H1 (cell line): Measurements from ENCODE around the gene GLP1R. TPM values are rescaled to one million over a fixed set of nuclear protein-coding genes. Genes with fewer than 3 reads are reported as not detected.
A peak's percentile ranks its signal among the peaks of the same experiment; 100 is the strongest.

Source experiments
- CTCF ChIA-PET: fragments of 300-600 bp; sonication (Branson Sonifier 250); formaldehyde crosslinking; loops from one replicate; lab custom pipeline; 2021; ENCODE audit not compliant: partially characterized antibody; lab: Charles Lee
- POLR2A ChIA-PET: fragments of 300-600 bp; sonication (Branson Sonifier 250); formaldehyde crosslinking; loops from one replicate; lab custom pipeline; 2021; ENCODE audit warnings: inconsistent platforms; ENCODE audit not compliant: partially characterized antibody; lab: Charles Lee
- DNase-seq, 2 experiments: peaks; one replicate each; pipeline versions ENCODE4 v3.0.0 to v3.0.0-alpha.2; 2010 to 2022; ENCODE audit warnings: low spot score in 2 of 2, low read depth in 1 of 2, mixed read lengths in 1 of 2
- FAIRE-seq: peaks from 2 replicates; lab custom pipeline; 2011; peaks lifted over from hg19 to GRCh38; lab: Jason Lieb, UNC
- H2AFZ ChIP-seq: 2 replicates; pipeline ENCODE4 v1.8.1; 2012; ENCODE audit warnings: low read length, inconsistent platforms
- H2AK5ac ChIP-seq: 2 replicates; pipeline ENCODE4 v1.6.1; 2013; ENCODE audit warnings: low read depth, low read length
- H2BK120ac ChIP-seq: replicated peaks from 2 replicates; pipeline ENCODE3; 2013; ENCODE audit warnings: low read depth, low read length, inconsistent platforms
- H2BK12ac ChIP-seq: 2 replicates; pipeline ENCODE4 v1.6.1; 2013; ENCODE audit warnings: low read depth, low read length
- H2BK15ac ChIP-seq: 2 replicates; pipeline ENCODE4 v1.6.1; 2013; ENCODE audit warnings: low read length
- H2BK20ac ChIP-seq: 2 replicates; pipeline ENCODE4 v1.6.1; 2013; ENCODE audit warnings: low read length
- H2BK5ac ChIP-seq: 2 replicates; pipeline ENCODE4 v1.6.1; 2013; ENCODE audit warnings: low read depth, low read length
- H3K14ac ChIP-seq: 2 replicates; pipeline ENCODE4 v1.6.1; 2013; ENCODE audit warnings: inconsistent platforms; ENCODE audit not compliant: insufficient read length
- H3K18ac ChIP-seq: 2 replicates; pipeline ENCODE4 v1.6.1; 2013; ENCODE audit warnings: low read length; ENCODE audit errors: extremely low read depth
- H3K23ac ChIP-seq: 2 replicates; pipeline ENCODE4 v1.6.1; 2013; ENCODE audit warnings: inconsistent platforms; ENCODE audit not compliant: insufficient read length
- H3K23me2 ChIP-seq: 2 replicates; pipeline ENCODE4 v1.6.1; 2013; ENCODE audit warnings: low read depth, low read length
- H3K27ac ChIP-seq: 2 replicates; pipeline ENCODE4 v1.6.1; 2011; ENCODE audit warnings: low read depth, low read length, inconsistent platforms
- H3K27me3 ChIP-seq, 4 experiments: replicated peaks in 1 of 4; 1 replicate in 1 of 4; 2 replicates in 3 of 4; pipeline versions ENCODE4 v1.6.1 to v1.8.1; 2011 to 2013; ENCODE audit warnings: low read length in 3 of 4, mild to moderate bottlenecking in 3 of 4, inconsistent platforms in 2 of 4, mixed read lengths in 2 of 4, moderate library complexity in 1 of 4; ENCODE audit not compliant: control insufficient read depth in 3 of 4, insufficient read depth in 3 of 4; ENCODE audit errors: extremely low read depth in 1 of 4
- H3K36me3 ChIP-seq, 4 experiments: 2 replicates each; pipeline versions ENCODE4 v1.6.1 to v1.8.1; 2011 to 2013; ENCODE audit warnings: mild to moderate bottlenecking in 4 of 4, low read length in 3 of 4, moderate library complexity in 2 of 4, control low read depth in 1 of 4, inconsistent platforms in 1 of 4; ENCODE audit not compliant: insufficient read depth in 4 of 4, control insufficient read depth in 2 of 4
- H3K4ac ChIP-seq: replicated peaks from 2 replicates; pipeline ENCODE3; 2013; ENCODE audit warnings: low read length, low read depth, mixed read lengths, inconsistent platforms; ENCODE audit not compliant: insufficient read length
- H3K4me1 ChIP-seq, 4 experiments: replicated peaks in 1 of 4; 1 replicate in 1 of 4; 2 replicates in 3 of 4; pipeline versions ENCODE4 v1.6.1 to v1.8.1; 2011 to 2013; ENCODE audit warnings: low read length in 3 of 4, inconsistent platforms in 2 of 4, mixed read lengths in 1 of 4; ENCODE audit not compliant: insufficient read depth in 4 of 4, control insufficient read depth in 3 of 4
- H3K4me2 ChIP-seq, 2 experiments: 2 replicates each; pipeline versions ENCODE4 v1.6.1 to v1.8.1; 2011 to 2013; ENCODE audit warnings: low read depth in 2 of 2, low read length in 2 of 2, control low read depth in 1 of 2, inconsistent platforms in 1 of 2, mild to moderate bottlenecking in 1 of 2; ENCODE audit not compliant: insufficient read depth in 1 of 2
- H3K4me3 ChIP-seq, 4 experiments: fragments of 200-600, 300-600 bp in 1 of 4; sonication (generic), shearing (Covaris generic), sonication (Bioruptor Twin) in 1 of 4; 2 replicates each; pipeline versions ENCODE4 v1.5.1 to v1.8.1; 2011 to 2016; ENCODE audit warnings: low read length in 4 of 4, low read depth in 3 of 4, control low read depth in 2 of 4, inconsistent platforms in 2 of 4, mild to moderate bottlenecking in 2 of 4, mixed read lengths in 1 of 4, moderate library complexity in 1 of 4; ENCODE audit not compliant: insufficient read depth in 2 of 4; ENCODE audit errors: extremely low read depth in 1 of 4
- H3K56ac ChIP-seq: replicated peaks from 2 replicates; pipeline ENCODE3; 2013; ENCODE audit warnings: low read depth, mild to moderate bottlenecking, mixed read lengths, low read length, inconsistent platforms; ENCODE audit not compliant: insufficient read length
- H3K79me1 ChIP-seq: 2 replicates; pipeline ENCODE4 v1.6.1; 2013; ENCODE audit warnings: low read depth, low read length, control low read depth
- H3K79me2 ChIP-seq, 2 experiments: 2 replicates each; pipeline versions ENCODE4 v1.6.1 to v1.8.1; 2012 to 2013; ENCODE audit warnings: low read length in 2 of 2, mild to moderate bottlenecking in 2 of 2, inconsistent platforms in 1 of 2; ENCODE audit not compliant: insufficient read depth in 2 of 2, control insufficient read depth in 1 of 2
- H3K9ac ChIP-seq, 4 experiments: replicated peaks in 1 of 4; 1 replicate in 1 of 4; 2 replicates in 3 of 4; pipeline versions ENCODE4 v1.6.1 to v1.8.1; 2011 to 2013; ENCODE audit warnings: low read depth in 3 of 4, low read length in 3 of 4, control low read depth in 2 of 4, mild to moderate bottlenecking in 2 of 4, moderate library complexity in 2 of 4, inconsistent platforms in 1 of 4; ENCODE audit errors: extremely low read depth in 1 of 4
- H3K9me3 ChIP-seq, 2 experiments: 2 replicates each; pipeline versions ENCODE4 v1.6.1 to v1.8.1; 2012 to 2013; ENCODE audit warnings: mild to moderate bottlenecking in 2 of 2, moderate library complexity in 2 of 2, control low read depth in 1 of 2, inconsistent platforms in 1 of 2, low read depth in 1 of 2, low read length in 1 of 2, mixed read lengths in 1 of 2; ENCODE audit not compliant: insufficient read depth in 2 of 2
- H4K20me1 ChIP-seq, 2 experiments: replicated peaks in 1 of 2; 2 replicates each; pipeline versions ENCODE3 to v1.8.1; 2011 to 2013; ENCODE audit warnings: inconsistent platforms in 2 of 2, low read length in 2 of 2, mild to moderate bottlenecking in 1 of 2; ENCODE audit not compliant: insufficient read depth in 2 of 2, control insufficient read depth in 1 of 2
- H4K5ac ChIP-seq: 2 replicates; pipeline ENCODE4 v1.6.1; 2013; ENCODE audit warnings: low read length, low read depth, mixed read lengths, inconsistent platforms; ENCODE audit not compliant: insufficient read length
- H4K8ac ChIP-seq: 2 replicates; pipeline ENCODE4 v1.8.0; 2013; ENCODE audit warnings: mild to moderate bottlenecking, moderate library complexity, low read length, inconsistent platforms; ENCODE audit not compliant: insufficient read depth; ENCODE audit errors: extremely low read depth
- H4K91ac ChIP-seq: replicated peaks from 2 replicates; pipeline ENCODE3; 2013; ENCODE audit warnings: low read length, mixed read lengths, inconsistent platforms; ENCODE audit not compliant: insufficient read length
- CBX8 ChIP-seq: fragments of 300-800, 300-1000 bp; sonication (generic); IDR thresholded peaks from 2 replicates; pipeline ENCODE4 v1.7.1; 2016; ENCODE audit warnings: low read depth, low read length, borderline replicate concordance
- TBP ChIP-seq: IDR thresholded peaks from 2 replicates; pipeline ENCODE4 v1.6.1; 2011; ENCODE audit warnings: low read depth, low read length, improper control_type of control experiment
- WGBS, 2 experiments: shearing (Covaris generic) in 1 of 2; methylation state at CpG; one replicate each; pipeline versions ENCODE4 v1.1.6 to v1.1.7; 2013 to 2015; ENCODE audit warnings: low lambda C conversion rate in 2 of 2, mixed read lengths in 2 of 2, inconsistent platforms in 1 of 2, low coverage in 1 of 2, missing lambda C conversion rate in 1 of 2; ENCODE audit not compliant: insufficient replicate concordance in 2 of 2, insufficient coverage in 1 of 2, insufficient read length in 1 of 2; ENCODE audit errors: extremely low coverage in 1 of 2, missing lambda C conversion rate in 1 of 2; 5-methylcytosine and 5-hydroxymethylcytosine counted together
- polyA plus RNA-seq, 7 experiments: library from polyadenylated mRNA; depleted of rRNA in 3 of 7; stranded (reverse) in 5 of 7; unstranded in 2 of 7; fragments of >200 nt in 5 of 7; fragments of 200-250 nt in 2 of 7; gene quantifications; 1 replicate in 5 of 7; 2 replicates in 1 of 7; 4 replicates in 1 of 7; pipeline versions ENCODE4 v1.2.1 to v1.2.3, GENCODE V29; 2011 to 2013; ENCODE audit warnings: missing spikeins in 2 of 7, mixed read lengths in 2 of 7
- total RNA-seq: library from RNA; stranded (reverse); fragmentation: NEBNext Ultra II Directional; extraction: Animal tissue kit (Norgen Biotek cat#: 25700); gene quantifications from 2 replicates; pipeline ENCODE4 v1.2.1, GENCODE V29; 2021
- TF ChIP-seq, protein P1 (sequence below): IDR thresholded peaks from 2 replicates; pipeline ENCODE4 v1.6.1; 2012; ENCODE audit warnings: low read length, inconsistent platforms

Gene GLP1R
- total and polyA plus RNA-seq, 2 of the 8 experiments (the other 6 are each of a cell fraction or from before 2014, with no cell fraction given) = 2.6 to 2.7 TPM

DNA sequence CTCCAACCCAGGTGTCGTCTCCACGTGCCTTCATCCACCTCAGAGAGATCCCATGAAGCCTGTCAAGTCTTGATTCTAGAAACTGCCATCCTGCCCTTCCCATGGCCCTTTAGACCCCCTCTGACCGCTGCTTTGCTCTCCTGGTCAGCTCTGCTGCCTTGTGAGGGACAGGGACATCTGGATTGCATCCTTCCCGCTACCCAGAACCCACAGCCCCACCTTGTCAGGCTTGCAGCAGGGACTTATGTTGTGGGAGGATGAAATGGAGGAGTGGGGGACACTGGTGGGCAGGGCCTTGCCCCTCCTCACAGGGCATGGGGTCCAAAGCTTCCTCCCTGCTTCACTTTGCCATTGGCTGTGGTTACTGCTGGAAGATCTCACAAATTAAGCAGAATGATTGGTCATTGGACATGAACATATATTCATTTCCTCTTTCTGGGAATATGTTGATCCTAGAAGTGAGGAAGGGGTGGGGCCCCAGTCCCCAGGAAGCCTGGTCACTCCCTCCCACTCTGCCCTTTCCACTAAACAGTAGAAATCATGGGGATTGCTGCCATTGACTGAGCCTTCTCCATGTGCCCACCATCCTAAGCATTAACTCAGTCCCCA lies 4.5 kb downstream of the GLP1R start:
- TF ChIP-seq TBP (no peak), CBX8 (no peak)
- TF ChIP-seq, protein P1, sequence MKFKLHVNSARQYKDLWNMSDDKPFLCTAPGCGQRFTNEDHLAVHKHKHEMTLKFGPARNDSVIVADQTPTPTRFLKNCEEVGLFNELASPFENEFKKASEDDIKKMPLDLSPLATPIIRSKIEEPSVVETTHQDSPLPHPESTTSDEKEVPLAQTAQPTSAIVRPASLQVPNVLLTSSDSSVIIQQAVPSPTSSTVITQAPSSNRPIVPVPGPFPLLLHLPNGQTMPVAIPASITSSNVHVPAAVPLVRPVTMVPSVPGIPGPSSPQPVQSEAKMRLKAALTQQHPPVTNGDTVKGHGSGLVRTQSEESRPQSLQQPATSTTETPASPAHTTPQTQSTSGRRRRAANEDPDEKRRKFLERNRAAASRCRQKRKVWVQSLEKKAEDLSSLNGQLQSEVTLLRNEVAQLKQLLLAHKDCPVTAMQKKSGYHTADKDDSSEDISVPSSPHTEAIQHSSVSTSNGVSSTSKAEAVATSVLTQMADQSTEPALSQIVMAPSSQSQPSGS = no peak
- TF ChIP-seq, all 59 proteins: peak for 0
- no peak for DNase-seq
- H4K5ac ChIP-seq = no peak overlapping the region
- H3K36me3 ChIP-seq = no peaks in the 10 kb centered on the region
- ChIA-PET POLR2A (no interaction called here), CTCF (interaction anchor here (1.0 to 1.6 kb wide), 4 partner anchors 20 to 107 kb away, joined by 3 to 5 read pairs (median 3); no protein-coding TSS in a partner anchor)
- no peak overlapping the region for H3K9ac ChIP-seq
- H2BK15ac ChIP-seq = no peak overlapping the region
- H2AFZ ChIP-seq = no peak overlapping the region
- no peak overlapping the region; the same call in 1 of the 2 replicates for H3K18ac ChIP-seq
- no peak overlapping the region for H3K4me2 ChIP-seq
- 84% methylated on average over 4 of the region's 4 CpGs; no CpG with 5 or more reads in 1 of the 2 experiments for WGBS, 2 experiments
- H3K23ac ChIP-seq = no peak overlapping the region
- no peak overlapping the region for H3K27ac ChIP-seq
- no peaks in the 10 kb centered on the region for H3K79me2 ChIP-seq
- no peak overlapping the region for H2BK120ac ChIP-seq
- peaks cover 3 to 25% (median 20%) of the 10 kb centered on the region in 4 experiments for H3K27me3 ChIP-seq
- H2BK12ac ChIP-seq = no peak overlapping the region
- H4K91ac ChIP-seq = no peak overlapping the region
- no peak overlapping the region for H2BK20ac ChIP-seq
- peak overlapping the region; percentile 28; the same call in 1 of the 2 replicates for H4K8ac ChIP-seq
- H3K79me1 ChIP-seq = 0 out of 2 replicates have a peak, but pooled peaks cover 2% of the 10 kb centered on the region
- no peak overlapping the region for H3K14ac ChIP-seq
- H3K9me3 ChIP-seq = no peaks in the 10 kb centered on the region
- no peak for FAIRE-seq
- H3K23me2 ChIP-seq = peaks cover 10% of the 10 kb centered on the region; the same call in 1 of the 2 replicates
- no peak overlapping the region for H3K4me3 ChIP-seq
- H2BK5ac ChIP-seq = no peak overlapping the region; the same call in 1 of the 2 replicates
- H3K4ac ChIP-seq = no peak overlapping the region
- H2AK5ac ChIP-seq = peak overlapping the region; percentile 75; the same call in 1 of the 2 replicates
- H3K56ac ChIP-seq = no peak overlapping the region
- H4K20me1 ChIP-seq = peaks cover 3 to 9% of the 10 kb centered on the region in 2 experiments
- peaks cover 0 to 18% (median 5%) of the 10 kb centered on the region in 4 experiments; a peak in 6 of 7 replicates for H3K4me1 ChIP-seq
